Endothelial cell of umbilical vein (primary cell): ENCODE data around the gene MYH15. TPM values are rescaled to one million over a fixed set of nuclear protein-coding genes. Genes with fewer than 3 reads are reported as not detected.

ENCODE experiments used
- BruUV-seq: library from RNA; stranded (reverse); fragments of 400-500 nt; replicated peaks from 2 replicates; lab custom pipeline; 2021; lab: Mats Ljungman, UMichigan
- CTCF ChIA-PET: fragments of 300-600, 350-600 bp; sonication (Branson Sonifier 250); formaldehyde crosslinking; loops from one replicate; lab custom pipeline; 2021; ENCODE audit warnings: antibody characterized with exemption, inconsistent platforms; lab: Charles Lee
- POLR2A ChIA-PET: fragments of 300-600, 350-600 bp; sonication (Branson Sonifier 250); formaldehyde crosslinking; loops from one replicate; lab custom pipeline; 2021; ENCODE audit warnings: antibody characterized with exemption, inconsistent platforms; lab: Charles Lee
- DNase-seq: peaks from one replicate; pipeline ENCODE4 v3.0.0-alpha.2; 2011; ENCODE audit warnings: low read depth, low spot score
- FAIRE-seq: peaks from 2 replicates; lab custom pipeline; 2011; peaks lifted over from hg19 to GRCh38; lab: Jason Lieb, UNC
- H2AFZ ChIP-seq: 2 replicates; pipeline ENCODE4 v1.6.0; 2012; ENCODE audit warnings: low read depth, low read length, control low read depth, inconsistent platforms
- H3K27ac ChIP-seq: 2 replicates; pipeline ENCODE4 v1.5.1; 2011; ENCODE audit warnings: low read depth, mild to moderate bottlenecking, control low read depth, low read length, moderate library complexity; ENCODE audit not compliant: insufficient read depth
- H3K27me3 ChIP-seq, 2 experiments: 2 replicates each; pipeline versions ENCODE4 v1.6.0 to v1.6.1; 2011; ENCODE audit warnings: low read length in 2 of 2, mixed read lengths in 1 of 2; ENCODE audit not compliant: control insufficient read depth in 2 of 2, insufficient read depth in 2 of 2
- H3K36me3 ChIP-seq, 2 experiments: 2 replicates in 1 of 2; 3 replicates in 1 of 2; pipeline ENCODE4 v1.5.1; 2011; ENCODE audit warnings: low read length in 2 of 2, mild to moderate bottlenecking in 1 of 2, moderate library complexity in 1 of 2; ENCODE audit not compliant: control insufficient read depth in 2 of 2, insufficient read depth in 2 of 2; ENCODE audit errors: extremely low read depth in 1 of 2
- H3K4me1 ChIP-seq: 3 replicates; pipeline ENCODE4 v1.5.1; 2011; ENCODE audit warnings: mild to moderate bottlenecking, low read length; ENCODE audit not compliant: control insufficient read depth, insufficient read depth; ENCODE audit errors: extremely low read depth
- H3K4me2 ChIP-seq: 2 replicates; pipeline ENCODE4 v1.6.1; 2011; ENCODE audit warnings: low read length, control low read depth, mixed read lengths; ENCODE audit not compliant: insufficient read depth
- H3K4me3 ChIP-seq, 3 experiments: fragments of 200-600 bp in 1 of 3; sonication (generic), shearing (Covaris generic) in 1 of 3; replicated peaks in 1 of 3; 2 replicates each; pipeline ENCODE4 v1.5.1; 2011 to 2016; ENCODE audit warnings: control low read depth in 3 of 3, low read length in 3 of 3, mild to moderate bottlenecking in 2 of 3, inconsistent platforms in 1 of 3, low read depth in 1 of 3, moderate library complexity in 1 of 3; ENCODE audit not compliant: insufficient read depth in 1 of 3
- H3K79me2 ChIP-seq: 2 replicates; pipeline ENCODE4 v1.6.0; 2012; ENCODE audit warnings: low read length, inconsistent platforms; ENCODE audit not compliant: control insufficient read depth, insufficient read depth
- H3K9ac ChIP-seq: replicated peaks from 2 replicates; pipeline ENCODE3; 2011; ENCODE audit warnings: low read length, control low read depth; ENCODE audit not compliant: insufficient read depth; ENCODE audit errors: extremely low read depth
- H3K9me1 ChIP-seq: replicated peaks from 3 replicates; pipeline ENCODE4 v1.6.0; 2011; ENCODE audit warnings: mild to moderate bottlenecking, low read length; ENCODE audit not compliant: control insufficient read depth, insufficient read depth; ENCODE audit errors: extremely low read depth
- H3K9me3 ChIP-seq: replicated peaks from 2 replicates; pipeline ENCODE4 v1.5.1; 2012; ENCODE audit warnings: low read length, inconsistent platforms; ENCODE audit not compliant: control insufficient read depth, insufficient read depth
- H4K20me1 ChIP-seq: replicated peaks from 2 replicates; pipeline ENCODE3; 2011; ENCODE audit warnings: mild to moderate bottlenecking, low read length; ENCODE audit not compliant: control insufficient read depth, insufficient read depth; ENCODE audit errors: extremely low read depth
- EZH2 ChIP-seq: IDR thresholded peaks from 2 replicates; pipeline ENCODE4 v1.6.1; 2012; ENCODE audit warnings: borderline replicate concordance, low read depth, mild to moderate bottlenecking, moderate library complexity, low read length, inconsistent platforms; ENCODE audit not compliant: severe bottlenecking
- FOS ChIP-seq: IDR thresholded peaks from 2 replicates; pipeline ENCODE4 v1.6.1; 2011; ENCODE audit warnings: mild to moderate bottlenecking, low read length, moderate library complexity, borderline replicate concordance; ENCODE audit not compliant: insufficient read depth
- GATA2 ChIP-seq: IDR thresholded peaks from 2 replicates; pipeline ENCODE4 v1.7.0; 2011; ENCODE audit warnings: low read depth, mild to moderate bottlenecking, moderate library complexity, mixed read lengths, low read length; ENCODE audit not compliant: insufficient read length, insufficient read depth
- JUN ChIP-seq: IDR thresholded peaks from 2 replicates; pipeline ENCODE4 v1.6.1; 2011; ENCODE audit warnings: borderline replicate concordance, low read depth; ENCODE audit not compliant: insufficient read length, insufficient read depth
- MYC ChIP-seq: IDR thresholded peaks from one replicate; pipeline ENCODE4 v1.6.1; 2011; ENCODE audit warnings: mild to moderate bottlenecking, low read depth, low read length
- POLR2A ChIP-seq: IDR thresholded peaks from 2 replicates; pipeline ENCODE4 v1.6.1; 2012; ENCODE audit warnings: low read depth, mild to moderate bottlenecking, control low read depth, low read length
- POLR2AphosphoS5 ChIP-seq: IDR thresholded peaks from 2 replicates; pipeline ENCODE4 v1.6.1; 2012; ENCODE audit warnings: low read depth, mild to moderate bottlenecking, control low read depth, low read length, moderate library complexity; ENCODE audit not compliant: insufficient read depth
- dilution Hi-C: fragments of 300-500 bp; cut with MboI; formaldehyde crosslinking; loops from one replicate; pipeline ENCODE4 v1.15.0; 2019; ENCODE audit warnings: low sequenced_read_pairs; ENCODE audit not compliant: extremely low pct_ligation_motif_present
- intact Hi-C: fragments of 100-400 bp; cut with micrococcal nuclease; formaldehyde crosslinking; loops from one replicate; pipeline ENCODE4 v1.10.0; 2022
- polyA plus RNA-seq, 4 experiments: library from polyadenylated mRNA; depleted of rRNA in 3 of 4; stranded (reverse) in 3 of 4; unstranded in 1 of 4; fragments of >200 nt; gene quantifications; 2 replicates each; pipeline versions ENCODE4 v1.2.1 to v1.2.3, GENCODE V29; 2011 to 2012; ENCODE audit warnings: missing spikeins in 1 of 4
- total RNA-seq: library from RNA; stranded (reverse); gene quantifications from 2 replicates; pipeline ENCODE4 v1.2.3, GENCODE V29; 2021

The MYH15 gene
- total and polyA plus RNA-seq, 2 donors (not counting 3 experiments of a cell fraction or from before 2014, with no cell fraction given) = 0.27 TPM; not detected in 1

GRCh38 chr3:108408883-108409799 is 101.3 kb downstream of the MYH15 start:
- H3K27ac ChIP-seq = no peak overlapping the region
- no peaks in the 10 kb centered on the region for H4K20me1 ChIP-seq
- TF ChIP-seq GATA2 (no peak), POLR2AphosphoS5 (no peak), FOS (no peak), MYC (no peak), EZH2 (no peak), JUN (no peak)
- intact Hi-C loops (no loop called here), dilution Hi-C loops (no loop called here)
- H3K4me1 ChIP-seq = no peaks in the 10 kb centered on the region
- no peak overlapping the region for H3K4me3 ChIP-seq
- no peaks in the 10 kb centered on the region for H3K9me3 ChIP-seq
- H3K9me1 ChIP-seq = no peaks in the 10 kb centered on the region
- H2AFZ ChIP-seq = no peak overlapping the region
- no peaks in the 10 kb centered on the region for H3K27me3 ChIP-seq
- DNase-seq (no peak), FAIRE-seq (no peak)
- no TSS peak for BruUV-seq
- no peak overlapping the region for H3K9ac ChIP-seq
- H3K4me2 ChIP-seq = no peak overlapping the region
- H3K36me3 ChIP-seq = no peaks in the 10 kb centered on the region
- H3K79me2 ChIP-seq = no peaks in the 10 kb centered on the region
- CTCF ChIA-PET = interaction anchor here (0.5 to 3.2 kb wide), 4 partner anchors 10 to 471 kb away, joined by 3 to 12 read pairs (median 4); no protein-coding TSS in a partner anchor
- POLR2A ChIA-PET = no interaction called here

GRCh38 chr3:108407886-108408285 is 102.5 kb downstream of the MYH15 start:
- Histone ChIP-seq H3K79me2 (no peaks in the 10 kb centered on the region), H3K9me3 (no peaks in the 10 kb centered on the region), H2AFZ (no peak overlapping the region), H3K4me1 (no peaks in the 10 kb centered on the region), H3K9me1 (no peaks in the 10 kb centered on the region), H3K27me3 (no peaks in the 10 kb centered on the region), H3K27ac (no peak overlapping the region), H3K4me2 (no peak overlapping the region), H3K4me3 (no peak overlapping the region), H4K20me1 (no peaks in the 10 kb centered on the region), H3K36me3 (no peaks in the 10 kb centered on the region), H3K9ac (no peak overlapping the region)
- POLR2A ChIA-PET = no interaction called here
- FAIRE-seq (no peak), DNase-seq (no peak)
- no TSS peak for BruUV-seq
- TF ChIP-seq POLR2A = no peak
- dilution Hi-C loops (no loop called here), intact Hi-C loops (no loop called here)
- CTCF ChIA-PET = interaction anchor here (1.0 to 3.2 kb wide), 7 partner anchors 10 to 562 kb away, joined by 3 to 12 read pairs (median 5); no protein-coding TSS in a partner anchor
